ENCODE data around the gene WRNIP1.

DNA sequence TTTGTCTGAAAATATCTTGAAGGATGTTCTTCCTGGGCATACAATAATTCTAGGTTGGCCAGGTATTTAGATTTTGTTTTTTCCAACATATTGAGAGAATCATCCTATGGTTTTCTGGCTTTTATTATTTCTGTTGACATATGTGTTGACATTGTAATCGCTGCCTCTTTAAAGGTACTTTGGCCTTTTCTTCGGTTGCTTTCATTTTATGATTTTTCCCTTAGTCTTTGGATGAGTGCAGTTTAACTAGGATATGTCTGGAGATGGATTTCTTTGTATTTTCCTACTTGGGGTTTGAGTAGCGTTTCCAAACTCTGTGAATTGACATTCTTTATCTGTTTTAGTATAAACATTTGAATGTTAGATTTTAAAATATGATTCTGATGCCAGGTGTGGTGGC, 65.0 kb downstream of the WRNIP1 start:
- TF ChIP-seq, protein P1, sequence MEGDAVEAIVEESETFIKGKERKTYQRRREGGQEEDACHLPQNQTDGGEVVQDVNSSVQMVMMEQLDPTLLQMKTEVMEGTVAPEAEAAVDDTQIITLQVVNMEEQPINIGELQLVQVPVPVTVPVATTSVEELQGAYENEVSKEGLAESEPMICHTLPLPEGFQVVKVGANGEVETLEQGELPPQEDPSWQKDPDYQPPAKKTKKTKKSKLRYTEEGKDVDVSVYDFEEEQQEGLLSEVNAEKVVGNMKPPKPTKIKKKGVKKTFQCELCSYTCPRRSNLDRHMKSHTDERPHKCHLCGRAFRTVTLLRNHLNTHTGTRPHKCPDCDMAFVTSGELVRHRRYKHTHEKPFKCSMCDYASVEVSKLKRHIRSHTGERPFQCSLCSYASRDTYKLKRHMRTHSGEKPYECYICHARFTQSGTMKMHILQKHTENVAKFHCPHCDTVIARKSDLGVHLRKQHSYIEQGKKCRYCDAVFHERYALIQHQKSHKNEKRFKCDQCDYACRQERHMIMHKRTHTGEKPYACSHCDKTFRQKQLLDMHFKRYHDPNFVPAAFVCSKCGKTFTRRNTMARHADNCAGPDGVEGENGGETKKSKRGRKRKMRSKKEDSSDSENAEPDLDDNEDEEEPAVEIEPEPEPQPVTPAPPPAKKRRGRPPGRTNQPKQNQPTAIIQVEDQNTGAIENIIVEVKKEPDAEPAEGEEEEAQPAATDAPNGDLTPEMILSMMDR (IDR thresholded peaks at IDR 0.05) = no peak
- no peak for TF ChIP-seq POLR2A (IDR thresholded peaks at IDR 0.05)
